Astrocyte (in vitro differentiated cells and primary cell): ENCODE data around the gene HDAC2. TPM values are rescaled to one million over a fixed set of nuclear protein-coding genes. Genes with fewer than 3 reads are reported as not detected.
A peak's percentile ranks its signal among the peaks of the same experiment; 100 is the strongest.

Experiments used
- DNase-seq: peaks from one replicate; pipeline ENCODE4 v3.0.0-alpha.2; 2010; ENCODE audit warnings: low read depth
- FAIRE-seq: peaks from 2 replicates; lab custom pipeline; 2011; peaks lifted over from hg19 to GRCh38; lab: Jason Lieb, UNC
- H2AFZ ChIP-seq: 2 replicates; pipeline ENCODE4 v1.6.0; 2012; ENCODE audit warnings: low read depth, low read length, inconsistent platforms
- H3K27ac ChIP-seq: 2 replicates; pipeline ENCODE4 v1.5.1; 2011; ENCODE audit warnings: low read depth, low read length, inconsistent platforms
- H3K27me3 ChIP-seq: 2 replicates; pipeline ENCODE4 v1.6.0; 2011; ENCODE audit warnings: low read length, inconsistent platforms; ENCODE audit not compliant: insufficient read depth
- H3K36me3 ChIP-seq: 2 replicates; pipeline ENCODE4 v1.5.1; 2011; ENCODE audit warnings: low read length, inconsistent platforms; ENCODE audit not compliant: insufficient read depth
- H3K4me1 ChIP-seq: 2 replicates; pipeline ENCODE4 v1.5.1; 2011; ENCODE audit warnings: low read length, inconsistent platforms; ENCODE audit not compliant: insufficient read depth
- H3K4me2 ChIP-seq: 2 replicates; pipeline ENCODE4 v1.6.0; 2012; ENCODE audit warnings: low read length, inconsistent platforms
- H3K4me3 ChIP-seq: 2 replicates; pipeline ENCODE4 v1.5.1; 2011; ENCODE audit warnings: low read depth, mild to moderate bottlenecking, low read length, inconsistent platforms; ENCODE audit not compliant: insufficient read depth
- H3K79me2 ChIP-seq: 2 replicates; pipeline ENCODE4 v1.6.0; 2012; ENCODE audit warnings: mild to moderate bottlenecking, low read length, inconsistent platforms; ENCODE audit not compliant: insufficient read depth
- H3K9ac ChIP-seq: 2 replicates; pipeline ENCODE4 v1.6.0; 2012; ENCODE audit warnings: mild to moderate bottlenecking, low read length, inconsistent platforms
- H3K9me3 ChIP-seq: 2 replicates; pipeline ENCODE4 v1.5.1; 2012; ENCODE audit warnings: low read depth, mild to moderate bottlenecking, low read length, inconsistent platforms; ENCODE audit not compliant: insufficient read depth
- H4K20me1 ChIP-seq: 2 replicates; pipeline ENCODE4 v1.6.0; 2012; ENCODE audit warnings: low read length, inconsistent platforms; ENCODE audit not compliant: insufficient read depth
- H3K27ac Mint-ChIP-seq: one replicate; pipeline ENCODE4 v1.8.0; 2021; ENCODE audit warnings: mild to moderate bottlenecking, mixed read lengths; ENCODE audit not compliant: unreplicated experiment
- H3K27me3 Mint-ChIP-seq: one replicate; pipeline ENCODE4 v1.8.0; 2021; ENCODE audit warnings: low read depth, mixed read lengths; ENCODE audit not compliant: unreplicated experiment
- H3K36me3 Mint-ChIP-seq: one replicate; pipeline ENCODE4 v1.8.0; 2021; ENCODE audit warnings: low read depth, mixed read lengths; ENCODE audit not compliant: unreplicated experiment
- H3K4me1 Mint-ChIP-seq: one replicate; pipeline ENCODE4 v1.8.0; 2021; ENCODE audit warnings: low read depth, mixed read lengths; ENCODE audit not compliant: unreplicated experiment
- H3K4me3 Mint-ChIP-seq: one replicate; pipeline ENCODE4 v1.8.0; 2021; ENCODE audit warnings: mild to moderate bottlenecking, moderate library complexity, mixed read lengths; ENCODE audit not compliant: unreplicated experiment
- H3K9me3 Mint-ChIP-seq: one replicate; pipeline ENCODE4 v1.8.0; 2021; ENCODE audit warnings: mild to moderate bottlenecking, mixed read lengths; ENCODE audit not compliant: unreplicated experiment
- CTCF ChIP-seq: IDR thresholded peaks from 2 replicates; pipeline ENCODE4 v1.5.1; 2011; ENCODE audit warnings: low read depth, mild to moderate bottlenecking, inconsistent platforms, low read length, moderate library complexity; ENCODE audit not compliant: insufficient read depth
- EZH2 ChIP-seq: IDR thresholded peaks from 2 replicates; pipeline ENCODE4 v1.6.1; 2012; ENCODE audit warnings: mild to moderate bottlenecking, low read length, inconsistent platforms; ENCODE audit not compliant: insufficient read depth
- total RNA-seq: library from RNA; stranded (reverse); gene quantifications from 2 replicates; pipeline ENCODE4 v1.2.1, GENCODE V29; 2021

Gene HDAC2
- total RNA-seq, 1 donor from 2014 or later, result 179 TPM

- no peaks in the 10 kb centered on the region for H3K27me3 Mint-ChIP-seq
- FAIRE-seq, result no peak
- H3K9ac ChIP-seq, result no peak overlapping the region
- H3K4me1 ChIP-seq, result peaks cover 10% of the 10 kb centered on the region
- H3K9me3 ChIP-seq, result no peaks in the 10 kb centered on the region
- no peaks in the 10 kb centered on the region for H3K79me2 ChIP-seq
- H3K4me3 Mint-ChIP-seq, result no peak overlapping the region
- H3K27ac ChIP-seq, result no peak overlapping the region
- H3K36me3 Mint-ChIP-seq, result no peaks in the 10 kb centered on the region
- peak overlapping the region; percentile 32 for H3K4me2 ChIP-seq
- no peaks in the 10 kb centered on the region for H4K20me1 ChIP-seq
- no peak overlapping the region for H3K4me3 ChIP-seq
- no peak overlapping the region for H2AFZ ChIP-seq
- no peaks in the 10 kb centered on the region for H3K9me3 Mint-ChIP-seq
- H3K27ac Mint-ChIP-seq, result no peak overlapping the region
- no peak for DNase-seq
- H3K36me3 ChIP-seq, result no peaks in the 10 kb centered on the region
- TF ChIP-seq CTCF, result no peak
- no peaks in the 10 kb centered on the region for H3K27me3 ChIP-seq
- peaks cover 25% of the 10 kb centered on the region for H3K4me1 Mint-ChIP-seq
Measured at GRCh38 chr6:114008331-114008730, 37.4 kb upstream of the HDAC2 start.

GRCh38 chr6:114007516-114007915, 36.6 kb upstream of the HDAC2 start:
- Histone ChIP-seq H3K4me1 (peaks cover 10% of the 10 kb centered on the region), H2AFZ (no peak overlapping the region), H3K9ac (no peak overlapping the region), H3K36me3 (no peaks in the 10 kb centered on the region), H3K4me2 (peak overlapping the region; percentile 5), H4K20me1 (no peaks in the 10 kb centered on the region), H3K79me2 (no peaks in the 10 kb centered on the region), H3K4me3 (no peak overlapping the region), H3K27ac (no peak overlapping the region), H3K9me3 (no peaks in the 10 kb centered on the region), H3K27me3 (no peaks in the 10 kb centered on the region)
- no peak for TF ChIP-seq EZH2
- TF ChIP-seq CTCF, result no peak
- DNase-seq (peak; percentile 15), FAIRE-seq (no peak)
- Mint-ChIP-seq H3K4me3 (no peak overlapping the region), H3K27ac (no peak overlapping the region), H3K4me1 (peaks cover 25% of the 10 kb centered on the region), H3K36me3 (no peaks in the 10 kb centered on the region), H3K27me3 (no peaks in the 10 kb centered on the region), H3K9me3 (no peaks in the 10 kb centered on the region)

GRCh38 chr6:114001354-114001753, 30.4 kb upstream of the HDAC2 start:
- Histone ChIP-seq H3K36me3 (no peaks in the 10 kb centered on the region), H3K79me2 (no peaks in the 10 kb centered on the region), H2AFZ (no peak overlapping the region), H3K9ac (no peak overlapping the region), H3K4me3 (no peak overlapping the region), H3K4me2 (no peak overlapping the region), H3K27ac (no peak overlapping the region), H3K9me3 (no peaks in the 10 kb centered on the region), H3K27me3 (no peaks in the 10 kb centered on the region), H3K4me1 (peaks cover 13% of the 10 kb centered on the region), H4K20me1 (no peaks in the 10 kb centered on the region)
- no peak overlapping the region for H3K27ac Mint-ChIP-seq
- H3K27me3 Mint-ChIP-seq, result no peaks in the 10 kb centered on the region
- no peak overlapping the region for H3K4me3 Mint-ChIP-seq
- no peak for FAIRE-seq
- TF ChIP-seq EZH2 (no peak), CTCF (no peak)
- peaks cover 20% of the 10 kb centered on the region for H3K4me1 Mint-ChIP-seq
- no peak for DNase-seq
- H3K9me3 Mint-ChIP-seq, result peaks cover 5% of the 10 kb centered on the region
- peaks cover 7% of the 10 kb centered on the region for H3K36me3 Mint-ChIP-seq
